ENCODE results near the gene UBE4A. TPM values are rescaled to one million over a fixed set of nuclear protein-coding genes. Genes with fewer than 3 reads are reported as not detected.
A peak's percentile ranks its signal among the peaks of the same experiment; 100 is the strongest.

The UBE4A gene
- total RNA-seq, 1 experiment from 2014 or later = 57.9 TPM

DNA sequence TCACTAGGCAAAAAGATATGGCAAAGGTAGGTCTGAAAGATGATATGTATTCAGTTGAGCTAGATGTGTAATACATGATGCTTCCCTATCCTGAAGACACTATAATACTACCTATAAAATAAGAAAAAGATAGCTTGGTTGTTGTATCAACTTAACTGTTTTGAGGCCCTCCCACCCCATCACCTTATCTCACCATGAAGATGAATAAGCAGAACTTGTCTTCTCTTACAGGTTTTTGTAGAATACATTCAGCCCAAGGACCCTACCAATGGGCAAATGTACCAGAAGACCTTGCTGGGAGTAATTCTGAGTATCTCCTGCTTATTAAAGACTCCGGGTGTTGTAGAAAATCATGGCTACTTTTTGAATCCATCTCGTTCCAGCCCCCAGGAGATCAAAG, 13.9 kb downstream of the UBE4A start:
- H3K36me3 ChIP-seq (ENCODE audit: control insufficient read depth, insufficient read depth, low read length) = peaks cover 36% of the 10 kb centered on the region
- no peak for ATAC-seq
- intact Hi-C loops (cut with micrococcal nuclease; ENCODE audit: unreplicated experiment) (no loop called here), in situ Hi-C loops (cut with HindIII; ENCODE audit: low pct_unique_long_range_greater_than_20kb, low sequenced_read_pairs) (no loop called here)
- DNase-seq (ENCODE audit: low read depth, low spot score) = no peak
- H3K4me1 ChIP-seq (ENCODE audit: control insufficient read depth, insufficient read depth, low read length) = no peaks in the 10 kb centered on the region
- ChIA-PET POLR2A (no interaction called here), CTCF (no interaction called here)
- no peak overlapping the region for H3K27ac ChIP-seq (ENCODE audit: low read length)
- BruUV-seq (replicated peaks) = TSS peak; percentile 19
- no peaks in the 10 kb centered on the region for H3K27me3 ChIP-seq (ENCODE audit: control insufficient read depth, insufficient read depth, low read length)
- H3K9me3 ChIP-seq (ENCODE audit: control insufficient read depth, insufficient read depth, low read depth, low read length) = no peaks in the 10 kb centered on the region
- no peak overlapping the region for H3K4me3 ChIP-seq (ENCODE audit: low read depth in 2 of 2, low read length in 2 of 2)
- TF ChIP-seq TCF7L2 (IDR thresholded peaks at IDR 0.05; ENCODE audit: low read depth, low read length) = no peak
- no peak for TF ChIP-seq SIN3A (IDR thresholded peaks at IDR 0.05; ENCODE audit: borderline replicate concordance, insufficient read depth, low read depth, low read length)
- TF ChIP-seq, protein P1, sequence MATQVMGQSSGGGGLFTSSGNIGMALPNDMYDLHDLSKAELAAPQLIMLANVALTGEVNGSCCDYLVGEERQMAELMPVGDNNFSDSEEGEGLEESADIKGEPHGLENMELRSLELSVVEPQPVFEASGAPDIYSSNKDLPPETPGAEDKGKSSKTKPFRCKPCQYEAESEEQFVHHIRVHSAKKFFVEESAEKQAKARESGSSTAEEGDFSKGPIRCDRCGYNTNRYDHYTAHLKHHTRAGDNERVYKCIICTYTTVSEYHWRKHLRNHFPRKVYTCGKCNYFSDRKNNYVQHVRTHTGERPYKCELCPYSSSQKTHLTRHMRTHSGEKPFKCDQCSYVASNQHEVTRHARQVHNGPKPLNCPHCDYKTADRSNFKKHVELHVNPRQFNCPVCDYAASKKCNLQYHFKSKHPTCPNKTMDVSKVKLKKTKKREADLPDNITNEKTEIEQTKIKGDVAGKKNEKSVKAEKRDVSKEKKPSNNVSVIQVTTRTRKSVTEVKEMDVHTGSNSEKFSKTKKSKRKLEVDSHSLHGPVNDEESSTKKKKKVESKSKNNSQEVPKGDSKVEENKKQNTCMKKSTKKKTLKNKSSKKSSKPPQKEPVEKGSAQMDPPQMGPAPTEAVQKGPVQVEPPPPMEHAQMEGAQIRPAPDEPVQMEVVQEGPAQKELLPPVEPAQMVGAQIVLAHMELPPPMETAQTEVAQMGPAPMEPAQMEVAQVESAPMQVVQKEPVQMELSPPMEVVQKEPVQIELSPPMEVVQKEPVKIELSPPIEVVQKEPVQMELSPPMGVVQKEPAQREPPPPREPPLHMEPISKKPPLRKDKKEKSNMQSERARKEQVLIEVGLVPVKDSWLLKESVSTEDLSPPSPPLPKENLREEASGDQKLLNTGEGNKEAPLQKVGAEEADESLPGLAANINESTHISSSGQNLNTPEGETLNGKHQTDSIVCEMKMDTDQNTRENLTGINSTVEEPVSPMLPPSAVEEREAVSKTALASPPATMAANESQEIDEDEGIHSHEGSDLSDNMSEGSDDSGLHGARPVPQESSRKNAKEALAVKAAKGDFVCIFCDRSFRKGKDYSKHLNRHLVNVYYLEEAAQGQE (IDR thresholded peaks at IDR 0.05; ENCODE audit: insufficient read depth in 1 of 2, low read depth in 2 of 2, low read length in 1 of 2) = no peak
- TF ChIP-seq POLR2AphosphoS5 (IDR thresholded peaks at IDR 0.05; ENCODE audit: low read depth, low read length) = no peak
- TF ChIP-seq, protein P2, sequence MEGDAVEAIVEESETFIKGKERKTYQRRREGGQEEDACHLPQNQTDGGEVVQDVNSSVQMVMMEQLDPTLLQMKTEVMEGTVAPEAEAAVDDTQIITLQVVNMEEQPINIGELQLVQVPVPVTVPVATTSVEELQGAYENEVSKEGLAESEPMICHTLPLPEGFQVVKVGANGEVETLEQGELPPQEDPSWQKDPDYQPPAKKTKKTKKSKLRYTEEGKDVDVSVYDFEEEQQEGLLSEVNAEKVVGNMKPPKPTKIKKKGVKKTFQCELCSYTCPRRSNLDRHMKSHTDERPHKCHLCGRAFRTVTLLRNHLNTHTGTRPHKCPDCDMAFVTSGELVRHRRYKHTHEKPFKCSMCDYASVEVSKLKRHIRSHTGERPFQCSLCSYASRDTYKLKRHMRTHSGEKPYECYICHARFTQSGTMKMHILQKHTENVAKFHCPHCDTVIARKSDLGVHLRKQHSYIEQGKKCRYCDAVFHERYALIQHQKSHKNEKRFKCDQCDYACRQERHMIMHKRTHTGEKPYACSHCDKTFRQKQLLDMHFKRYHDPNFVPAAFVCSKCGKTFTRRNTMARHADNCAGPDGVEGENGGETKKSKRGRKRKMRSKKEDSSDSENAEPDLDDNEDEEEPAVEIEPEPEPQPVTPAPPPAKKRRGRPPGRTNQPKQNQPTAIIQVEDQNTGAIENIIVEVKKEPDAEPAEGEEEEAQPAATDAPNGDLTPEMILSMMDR (IDR thresholded peaks at IDR 0.05) = no peak

DNA sequence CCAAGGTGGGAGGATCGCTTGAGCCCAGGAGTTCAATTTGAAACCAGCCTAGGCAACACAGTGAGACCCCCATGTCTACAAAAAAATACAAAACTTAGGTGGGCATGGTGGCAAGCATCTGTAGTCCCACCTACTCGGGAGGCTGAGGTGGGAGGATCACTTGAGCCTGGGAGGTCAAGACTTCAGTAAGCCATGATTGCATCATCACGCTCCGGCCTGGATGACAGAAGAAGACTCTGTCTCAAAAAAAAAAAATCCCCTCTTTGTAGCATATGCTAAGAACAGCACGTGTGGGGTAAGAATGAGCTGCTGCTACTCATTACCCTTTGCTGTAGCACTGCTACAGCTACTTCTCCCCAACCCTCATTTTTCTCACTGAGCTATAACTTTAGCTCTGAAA, 14.5 kb downstream of the UBE4A start:
- Histone ChIP-seq H3K4me1 (ENCODE audit: control insufficient read depth, insufficient read depth, low read length) (no peaks in the 10 kb centered on the region), H3K36me3 (ENCODE audit: control insufficient read depth, insufficient read depth, low read length) (peaks cover 30% of the 10 kb centered on the region), H3K27me3 (ENCODE audit: control insufficient read depth, insufficient read depth, low read length) (no peaks in the 10 kb centered on the region), H3K9me3 (ENCODE audit: control insufficient read depth, insufficient read depth, low read depth, low read length) (no peaks in the 10 kb centered on the region), H3K4me3 (ENCODE audit: low read depth in 2 of 2, low read length in 2 of 2) (no peak overlapping the region), H3K27ac (ENCODE audit: low read length) (no peak overlapping the region)
- no peak for DNase-seq (ENCODE audit: low read depth, low spot score)
- in situ Hi-C loops (cut with HindIII; ENCODE audit: low pct_unique_long_range_greater_than_20kb, low sequenced_read_pairs) = no loop called here
- ChIA-PET POLR2A (no interaction called here), CTCF (no interaction called here)
- no peak for ATAC-seq
- no peak for TF ChIP-seq SIN3A (IDR thresholded peaks at IDR 0.05; ENCODE audit: borderline replicate concordance, insufficient read depth, low read depth, low read length)
- TF ChIP-seq, protein P2 (IDR thresholded peaks at IDR 0.05) = no peak
- TF ChIP-seq, protein P1 (IDR thresholded peaks at IDR 0.05; ENCODE audit: insufficient read depth in 1 of 2, low read depth in 2 of 2, low read length in 1 of 2) = no peak
- intact Hi-C loops (cut with micrococcal nuclease; ENCODE audit: unreplicated experiment) = no loop called here
- BruUV-seq (replicated peaks) = no TSS peak

All from Panc1 (cell line).